Measurements from ENCODE around the gene C1GALT1.

C1GALT1 gene

GRCh38 chr7:7210475-7211237, 28.3 kb downstream of the C1GALT1 start:
- Histone ChIP-seq H3K4me3 (ENCODE audit: low read length) (no peak overlapping the region), H3K9ac (ENCODE audit: low read length) (no peak overlapping the region), H3K27ac (ENCODE audit: low read depth, low read length) (no peak overlapping the region), H3K36me3 (ENCODE audit: control insufficient read depth, insufficient read depth, low read length) (peaks cover 2% of the 10 kb centered on the region), H3K27me3 (ENCODE audit: control insufficient read depth, insufficient read depth, low read length) (no peaks in the 10 kb centered on the region), H3K4me1 (ENCODE audit: control insufficient read depth, insufficient read depth, low read length) (no peaks in the 10 kb centered on the region)

- Histone ChIP-seq H3K9ac (ENCODE audit: low read length) (no peak overlapping the region), H3K36me3 (ENCODE audit: control insufficient read depth, insufficient read depth, low read length) (peaks cover 2% of the 10 kb centered on the region), H3K27ac (ENCODE audit: low read depth, low read length) (no peak overlapping the region), H3K4me3 (ENCODE audit: low read length) (no peak overlapping the region), H3K27me3 (ENCODE audit: control insufficient read depth, insufficient read depth, low read length) (no peaks in the 10 kb centered on the region), H3K4me1 (ENCODE audit: control insufficient read depth, insufficient read depth, low read length) (no peaks in the 10 kb centered on the region)
These were observed 30.3 kb downstream of the C1GALT1 start for GRCh38 chr7:7212612-7213011.

GRCh38 chr7:7214398-7215347, 32.3 kb downstream of the C1GALT1 start:
- Histone ChIP-seq H3K27me3 (ENCODE audit: control insufficient read depth, insufficient read depth, low read length) (no peaks in the 10 kb centered on the region), H3K27ac (ENCODE audit: low read depth, low read length) (no peak overlapping the region), H3K4me3 (ENCODE audit: low read length) (no peak overlapping the region), H3K36me3 (ENCODE audit: control insufficient read depth, insufficient read depth, low read length) (peaks cover 3% of the 10 kb centered on the region), H3K4me1 (ENCODE audit: control insufficient read depth, insufficient read depth, low read length) (no peaks in the 10 kb centered on the region), H3K9ac (ENCODE audit: low read length) (no peak overlapping the region)

GRCh38 chr7:7216279-7216678, 33.9 kb downstream of the C1GALT1 start:
- H3K4me1 ChIP-seq (ENCODE audit: control insufficient read depth, insufficient read depth, low read length), result no peaks in the 10 kb centered on the region
- H3K9ac ChIP-seq (ENCODE audit: low read length), result no peak overlapping the region
- H3K4me3 ChIP-seq (ENCODE audit: low read length), result no peak overlapping the region
- H3K27me3 ChIP-seq (ENCODE audit: control insufficient read depth, insufficient read depth, low read length), result no peaks in the 10 kb centered on the region
- H3K36me3 ChIP-seq (ENCODE audit: control insufficient read depth, insufficient read depth, low read length), result peaks cover 3% of the 10 kb centered on the region
- H3K27ac ChIP-seq (ENCODE audit: low read depth, low read length), result no peak overlapping the region

- Histone ChIP-seq H3K36me3 (ENCODE audit: control insufficient read depth, insufficient read depth, low read length) (peaks cover 3% of the 10 kb centered on the region), H3K4me3 (ENCODE audit: low read length) (no peak overlapping the region), H3K27ac (ENCODE audit: low read depth, low read length) (no peak overlapping the region), H3K4me1 (ENCODE audit: control insufficient read depth, insufficient read depth, low read length) (peaks cover 4% of the 10 kb centered on the region), H3K27me3 (ENCODE audit: control insufficient read depth, insufficient read depth, low read length) (no peaks in the 10 kb centered on the region), H3K9ac (ENCODE audit: low read length) (no peak overlapping the region)
These were observed 36.9 kb downstream of the C1GALT1 start for GRCh38 chr7:7219216-7219615.

GRCh38 chr7:7220821-7221220, 38.5 kb downstream of the C1GALT1 start:
- H3K27me3 ChIP-seq (ENCODE audit: control insufficient read depth, insufficient read depth, low read length), result no peaks in the 10 kb centered on the region
- no peak overlapping the region for H3K27ac ChIP-seq (ENCODE audit: low read depth, low read length)

GRCh38 chr7:7221599-7222038, 39.3 kb downstream of the C1GALT1 start:
- H3K4me1 ChIP-seq (ENCODE audit: control insufficient read depth, insufficient read depth, low read length), result peaks cover 4% of the 10 kb centered on the region
- no peak overlapping the region for H3K27ac ChIP-seq (ENCODE audit: low read depth, low read length)

More at GRCh38 chr7:7220821-7221220, 38.5 kb downstream of the C1GALT1 start:
- Histone ChIP-seq H3K9ac (ENCODE audit: low read length) (no peak overlapping the region), H3K36me3 (ENCODE audit: control insufficient read depth, insufficient read depth, low read length) (peaks cover 2% of the 10 kb centered on the region), H3K4me1 (ENCODE audit: control insufficient read depth, insufficient read depth, low read length) (peaks cover 4% of the 10 kb centered on the region), H3K4me3 (ENCODE audit: low read length) (no peak overlapping the region)

GRCh38 chr7:7223250-7223649, 40.9 kb downstream of the C1GALT1 start:
- no peaks in the 10 kb centered on the region for H3K27me3 ChIP-seq (ENCODE audit: control insufficient read depth, insufficient read depth, low read length)
- H3K27ac ChIP-seq (ENCODE audit: low read depth, low read length), result no peak overlapping the region
- peaks cover 2% of the 10 kb centered on the region for H3K36me3 ChIP-seq (ENCODE audit: control insufficient read depth, insufficient read depth, low read length)
- no peak overlapping the region for H3K9ac ChIP-seq (ENCODE audit: low read length)
- no peak overlapping the region for H3K4me3 ChIP-seq (ENCODE audit: low read length)
- peaks cover 4% of the 10 kb centered on the region for H3K4me1 ChIP-seq (ENCODE audit: control insufficient read depth, insufficient read depth, low read length)

More at GRCh38 chr7:7221599-7222038, 39.3 kb downstream of the C1GALT1 start:
- Histone ChIP-seq H3K36me3 (ENCODE audit: control insufficient read depth, insufficient read depth, low read length) (peaks cover 2% of the 10 kb centered on the region), H3K9ac (ENCODE audit: low read length) (no peak overlapping the region), H3K4me3 (ENCODE audit: low read length) (no peak overlapping the region), H3K27me3 (ENCODE audit: control insufficient read depth, insufficient read depth, low read length) (no peaks in the 10 kb centered on the region)

GRCh38 chr7:7226407-7226806, 44.1 kb downstream of the C1GALT1 start:
- H3K4me3 ChIP-seq (ENCODE audit: low read length), result no peak overlapping the region
- no peaks in the 10 kb centered on the region for H3K36me3 ChIP-seq (ENCODE audit: control insufficient read depth, insufficient read depth, low read length)
- peaks cover 4% of the 10 kb centered on the region for H3K4me1 ChIP-seq (ENCODE audit: control insufficient read depth, insufficient read depth, low read length)
- H3K9ac ChIP-seq (ENCODE audit: low read length), result no peak overlapping the region
- no peak overlapping the region for H3K27ac ChIP-seq (ENCODE audit: low read depth, low read length)
- no peaks in the 10 kb centered on the region for H3K27me3 ChIP-seq (ENCODE audit: control insufficient read depth, insufficient read depth, low read length)

- no peak overlapping the region for H3K4me3 ChIP-seq (ENCODE audit: low read length)
- no peak overlapping the region for H3K9ac ChIP-seq (ENCODE audit: low read length)
- no peaks in the 10 kb centered on the region for H3K4me1 ChIP-seq (ENCODE audit: control insufficient read depth, insufficient read depth, low read length)
- no peaks in the 10 kb centered on the region for H3K36me3 ChIP-seq (ENCODE audit: control insufficient read depth, insufficient read depth, low read length)
- no peak overlapping the region for H3K27ac ChIP-seq (ENCODE audit: low read depth, low read length)
- no peaks in the 10 kb centered on the region for H3K27me3 ChIP-seq (ENCODE audit: control insufficient read depth, insufficient read depth, low read length)
These were observed 46.1 kb downstream of the C1GALT1 start for GRCh38 chr7:7228472-7228871.

- H3K4me3 ChIP-seq (ENCODE audit: low read length), result no peak overlapping the region
- H3K9ac ChIP-seq (ENCODE audit: low read length), result no peak overlapping the region
- no peaks in the 10 kb centered on the region for H3K27me3 ChIP-seq (ENCODE audit: control insufficient read depth, insufficient read depth, low read length)
- H3K36me3 ChIP-seq (ENCODE audit: control insufficient read depth, insufficient read depth, low read length), result no peaks in the 10 kb centered on the region
- no peaks in the 10 kb centered on the region for H3K4me1 ChIP-seq (ENCODE audit: control insufficient read depth, insufficient read depth, low read length)
- H3K27ac ChIP-seq (ENCODE audit: low read depth, low read length), result no peak overlapping the region
These were observed 46.6 kb downstream of the C1GALT1 start for GRCh38 chr7:7228967-7229366.

GRCh38 chr7:7231000-7231399, 48.7 kb downstream of the C1GALT1 start:
- Histone ChIP-seq H3K27me3 (ENCODE audit: control insufficient read depth, insufficient read depth, low read length) (no peaks in the 10 kb centered on the region), H3K9ac (ENCODE audit: low read length) (no peak overlapping the region), H3K36me3 (ENCODE audit: control insufficient read depth, insufficient read depth, low read length) (no peaks in the 10 kb centered on the region), H3K4me3 (ENCODE audit: low read length) (no peak overlapping the region), H3K27ac (ENCODE audit: low read depth, low read length) (no peak overlapping the region), H3K4me1 (ENCODE audit: control insufficient read depth, insufficient read depth, low read length) (no peaks in the 10 kb centered on the region)

Measured in rectal smooth muscle tissue (tissue), 1 donor.